Thyroid gland (tissue), 4 donors: Measurements from ENCODE around the gene MTHFD1. TPM values are rescaled to one million over a fixed set of nuclear protein-coding genes. Genes with fewer than 3 reads are reported as not detected.

Experiments used
- DNase-seq, 2 donors: peaks; one replicate each; pipeline ENCODE4 v3.0.0-alpha.2; 2019
- H3K27ac ChIP-seq, 3 donors: fragments of 200-600 bp; sonication (generic); 1 replicate in 2 of 3; 2 replicates in 1 of 3; pipeline ENCODE4 v1.5.1; 2016 to 2019; ENCODE audit warnings: mild to moderate bottlenecking in 1 of 3, moderate library complexity in 1 of 3
- H3K27me3 ChIP-seq: fragments of 200-600 bp; sonication (generic); one replicate; pipeline ENCODE4 v1.5.1; 2019
- H3K36me3 ChIP-seq, 2 donors: fragments of 200-600 bp; sonication (generic); one replicate each; pipeline ENCODE4 v1.5.1; 2016 to 2019
- H3K4me1 ChIP-seq, 2 donors: fragments of 200-600 bp; sonication (generic); one replicate each; pipeline ENCODE4 v1.5.1; 2017 to 2019
- H3K4me3 ChIP-seq, 3 donors: fragments of 200-600 bp; sonication (generic); replicated peaks in 1 of 3; 1 replicate in 2 of 3; 2 replicates in 1 of 3; pipeline ENCODE4 v1.5.1; 2016; ENCODE audit warnings: mild to moderate bottlenecking in 1 of 3
- H3K9me3 ChIP-seq: fragments of 200-600 bp; sonication (generic); one replicate; pipeline ENCODE4 v1.5.1; 2017
- POLR2A ChIP-seq, 2 donors: fragments of 450-650 bp; IDR thresholded peaks; one replicate each; pipeline ENCODE4 v1.6.1; 2017; ENCODE audit warnings: antibody characterized with exemption in 2 of 2, mild to moderate bottlenecking in 2 of 2, moderate library complexity in 1 of 2
- WGBS, 2 donors: methylation state at CpG; one replicate each; pipeline ENCODE4 v1.1.5; 2017; 5-methylcytosine and 5-hydroxymethylcytosine counted together
- intact Hi-C: fragments of 100-400 bp; cut with DNase I; formaldehyde crosslinking; loops from one replicate; pipeline ENCODE4 v1.15.1; 2023
- total RNA-seq, 4 donors: library from RNA; depleted of rRNA; stranded (reverse); fragments of >200 nt; gene quantifications; one replicate each; pipeline ENCODE4 v1.2.3, GENCODE V29; 2016
- TF ChIP-seq, protein P1 (sequence below), 6 experiments: fragments of 200-600 bp in 3 of 6; fragments of 450-650 bp in 3 of 6; sonication (generic) in 3 of 6; IDR thresholded peaks; one replicate each; pipeline ENCODE4 v1.5.1; 2016 to 2019; ENCODE audit warnings: antibody characterized with exemption in 6 of 6, mild to moderate bottlenecking in 2 of 6, inconsistent platforms in 1 of 6, moderate library complexity in 1 of 6

Gene MTHFD1
- total RNA-seq, 4 donors from 2014 or later, result 26.9 to 48.0 (median 33.2) TPM

GRCh38 chr14:64447876-64448670 lies 59.9 kb downstream of the MTHFD1 start:
- Histone ChIP-seq H3K36me3 (peaks cover 0 to 4% of the 10 kb centered on the region in 2 donors), H3K9me3 (no peaks in the 10 kb centered on the region), H3K27me3 (no peaks in the 10 kb centered on the region), H3K4me1 (peaks cover 6 to 14% of the 10 kb centered on the region in 2 donors), H3K27ac (peak overlapping the region; percentile 78 to 82 (median 80)), H3K4me3 (no peak overlapping the region)
- DNase-seq, result peak; percentile 72 to 75
- intact Hi-C loops, result no loop called here
- WGBS, 2 donors, result 36 to 45% methylated on average over 5 of the region's 5 CpGs
- peak in 1 of 2 donors; percentile 39 for TF ChIP-seq POLR2A (IDR thresholded peaks at IDR 0.05)
- TF ChIP-seq, protein P1, sequence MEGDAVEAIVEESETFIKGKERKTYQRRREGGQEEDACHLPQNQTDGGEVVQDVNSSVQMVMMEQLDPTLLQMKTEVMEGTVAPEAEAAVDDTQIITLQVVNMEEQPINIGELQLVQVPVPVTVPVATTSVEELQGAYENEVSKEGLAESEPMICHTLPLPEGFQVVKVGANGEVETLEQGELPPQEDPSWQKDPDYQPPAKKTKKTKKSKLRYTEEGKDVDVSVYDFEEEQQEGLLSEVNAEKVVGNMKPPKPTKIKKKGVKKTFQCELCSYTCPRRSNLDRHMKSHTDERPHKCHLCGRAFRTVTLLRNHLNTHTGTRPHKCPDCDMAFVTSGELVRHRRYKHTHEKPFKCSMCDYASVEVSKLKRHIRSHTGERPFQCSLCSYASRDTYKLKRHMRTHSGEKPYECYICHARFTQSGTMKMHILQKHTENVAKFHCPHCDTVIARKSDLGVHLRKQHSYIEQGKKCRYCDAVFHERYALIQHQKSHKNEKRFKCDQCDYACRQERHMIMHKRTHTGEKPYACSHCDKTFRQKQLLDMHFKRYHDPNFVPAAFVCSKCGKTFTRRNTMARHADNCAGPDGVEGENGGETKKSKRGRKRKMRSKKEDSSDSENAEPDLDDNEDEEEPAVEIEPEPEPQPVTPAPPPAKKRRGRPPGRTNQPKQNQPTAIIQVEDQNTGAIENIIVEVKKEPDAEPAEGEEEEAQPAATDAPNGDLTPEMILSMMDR (IDR thresholded peaks at IDR 0.05), result peak in 1 of 6 experiments; percentile 6

GRCh38 chr14:64450255-64450654 lies 62.1 kb downstream of the MTHFD1 start:
- DNase-seq, result no peak
- peaks cover 6 to 14% of the 10 kb centered on the region in 2 donors for H3K4me1 ChIP-seq
- no peak overlapping the region for H3K4me3 ChIP-seq
- 92 to 94% methylated on average over 2 of the region's 2 CpGs for WGBS, 2 donors
- peaks cover 8 to 16% of the 10 kb centered on the region in 2 donors for H3K36me3 ChIP-seq
- intact Hi-C loops, result no loop called here
- H3K9me3 ChIP-seq, result no peaks in the 10 kb centered on the region
- TF ChIP-seq, protein P1 (IDR thresholded peaks at IDR 0.05), result no peak
- TF ChIP-seq POLR2A (IDR thresholded peaks at IDR 0.05), result no peak
- H3K27ac ChIP-seq, result no peak overlapping the region
- H3K27me3 ChIP-seq, result no peaks in the 10 kb centered on the region

GRCh38 chr14:64454671-64455070 lies 66.5 kb downstream of the MTHFD1 start:
- no peak for DNase-seq
- TF ChIP-seq, protein P1 (IDR thresholded peaks at IDR 0.05), result no peak
- TF ChIP-seq POLR2A (IDR thresholded peaks at IDR 0.05), result no peak
- H3K4me1 ChIP-seq, result no peaks in the 10 kb centered on the region
- no peaks in the 10 kb centered on the region for H3K27me3 ChIP-seq
- H3K9me3 ChIP-seq, result no peaks in the 10 kb centered on the region
- WGBS, 2 donors, result 96 to 99% methylated on average over 10 of the region's 10 CpGs
- no peak overlapping the region for H3K27ac ChIP-seq
- H3K4me3 ChIP-seq, result no peak overlapping the region
- intact Hi-C loops, result no loop called here
- peaks cover 10 to 15% of the 10 kb centered on the region in 2 donors for H3K36me3 ChIP-seq

DNA sequence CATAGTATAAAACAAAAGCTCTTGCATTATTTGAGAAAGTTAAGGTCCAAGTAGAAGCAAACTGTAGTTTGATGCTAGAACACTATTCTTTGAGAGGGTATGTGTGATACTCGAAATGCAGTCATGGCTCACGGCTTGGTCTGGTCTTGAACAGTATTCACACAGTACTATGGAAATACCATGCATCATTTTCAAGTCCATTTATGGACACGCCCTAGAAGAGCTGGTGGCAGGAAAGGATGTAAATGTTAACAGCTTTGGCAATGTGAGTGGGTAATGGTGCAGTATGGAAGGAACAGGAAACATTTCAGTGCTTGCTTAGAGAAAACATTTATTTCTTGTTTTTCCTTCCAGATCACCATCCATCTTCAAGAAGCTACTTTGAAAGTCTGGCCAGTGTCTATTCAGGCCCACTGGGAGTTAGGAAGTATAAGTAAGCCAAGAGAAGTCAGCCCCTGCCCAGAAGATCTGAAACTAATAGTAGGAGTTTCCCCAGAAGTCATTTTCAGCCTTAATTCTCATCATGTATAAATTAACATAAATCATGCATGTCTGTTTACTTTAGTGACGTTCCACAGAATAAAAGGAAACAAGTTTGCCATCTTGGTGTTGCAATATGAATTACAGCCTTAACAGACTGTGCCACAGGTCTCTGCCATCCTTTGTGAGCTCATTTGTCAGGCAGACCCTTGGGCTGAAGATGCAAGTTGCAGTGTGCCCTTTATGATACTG lies 71.4 kb downstream of the MTHFD1 start:
- intact Hi-C loops, result no loop called here
- TF ChIP-seq POLR2A (IDR thresholded peaks at IDR 0.05), result no peak
- TF ChIP-seq, protein P1 (IDR thresholded peaks at IDR 0.05), result no peak
- H3K27ac ChIP-seq, result no peak overlapping the region
- no peak for DNase-seq
- no peak overlapping the region for H3K4me3 ChIP-seq
- 87 to 90% methylated on average over 4 of the region's 4 CpGs for WGBS, 2 donors
- H3K36me3 ChIP-seq, result peaks cover 8 to 10% of the 10 kb centered on the region in 2 donors
- peaks cover 0 to 3% of the 10 kb centered on the region in 2 donors for H3K4me1 ChIP-seq
- no peaks in the 10 kb centered on the region for H3K27me3 ChIP-seq
- no peaks in the 10 kb centered on the region for H3K9me3 ChIP-seq

DNA sequence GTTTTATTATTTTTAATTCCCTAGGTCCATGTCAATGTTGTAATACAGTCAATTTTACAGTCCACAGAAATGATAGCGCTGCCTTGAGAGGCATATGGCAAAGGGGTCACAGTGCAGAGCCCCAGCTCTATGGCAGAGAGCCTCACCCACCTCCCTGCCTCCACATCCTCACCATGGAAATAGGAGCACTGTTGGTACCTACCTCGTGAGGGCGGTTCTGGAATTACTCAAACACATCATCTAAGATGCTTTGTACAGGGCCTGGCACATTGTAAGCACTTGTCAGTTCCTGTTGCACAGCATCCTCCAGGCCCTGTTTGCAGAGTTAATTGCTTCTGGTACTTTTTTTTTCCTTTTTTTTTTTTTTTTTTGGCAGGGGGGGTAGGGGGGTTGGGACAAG lies 73.1 kb downstream of the MTHFD1 start:
- H3K36me3 ChIP-seq, result no peaks in the 10 kb centered on the region
- H3K4me3 ChIP-seq, result no peak overlapping the region
- DNase-seq, result no peak
- intact Hi-C loops, result no loop called here
- no peak for TF ChIP-seq POLR2A (IDR thresholded peaks at IDR 0.05)
- TF ChIP-seq, protein P1 (IDR thresholded peaks at IDR 0.05), result no peak
- no peaks in the 10 kb centered on the region for H3K27me3 ChIP-seq
- H3K4me1 ChIP-seq, result peaks cover 0 to 5% of the 10 kb centered on the region in 2 donors
- no peak overlapping the region for H3K27ac ChIP-seq
- no peaks in the 10 kb centered on the region for H3K9me3 ChIP-seq
- 91 to 95% methylated on average over 3 of the region's 3 CpGs for WGBS, 2 donors
